GM12873 (cell line): ENCODE data around the gene RPS27A.

ENCODE experiments used
- TF ChIP-seq, protein P1 (sequence below): IDR thresholded peaks from 2 replicates; pipeline ENCODE4 v1.5.1; 2012; ENCODE audit warnings: low read depth, mild to moderate bottlenecking, moderate library complexity, low read length, control low read depth; ENCODE audit not compliant: insufficient read depth; ENCODE audit errors: missing control alignments

RPS27A gene

DNA sequence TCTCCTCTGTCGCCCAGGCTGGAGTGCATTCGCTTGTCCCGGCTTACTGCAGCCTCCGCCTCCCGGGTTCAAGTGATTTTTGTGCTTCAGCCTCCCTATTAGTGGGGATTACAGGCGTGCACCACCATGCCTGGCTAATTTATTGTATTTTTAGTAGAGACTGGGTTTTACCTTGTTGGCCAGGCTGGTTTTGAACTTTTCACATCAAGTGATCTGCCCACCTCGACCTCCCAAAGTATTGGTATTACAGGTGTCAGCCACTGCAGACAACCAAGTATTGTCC, 1.1 kb downstream of the RPS27A start:
- TF ChIP-seq, protein P1, sequence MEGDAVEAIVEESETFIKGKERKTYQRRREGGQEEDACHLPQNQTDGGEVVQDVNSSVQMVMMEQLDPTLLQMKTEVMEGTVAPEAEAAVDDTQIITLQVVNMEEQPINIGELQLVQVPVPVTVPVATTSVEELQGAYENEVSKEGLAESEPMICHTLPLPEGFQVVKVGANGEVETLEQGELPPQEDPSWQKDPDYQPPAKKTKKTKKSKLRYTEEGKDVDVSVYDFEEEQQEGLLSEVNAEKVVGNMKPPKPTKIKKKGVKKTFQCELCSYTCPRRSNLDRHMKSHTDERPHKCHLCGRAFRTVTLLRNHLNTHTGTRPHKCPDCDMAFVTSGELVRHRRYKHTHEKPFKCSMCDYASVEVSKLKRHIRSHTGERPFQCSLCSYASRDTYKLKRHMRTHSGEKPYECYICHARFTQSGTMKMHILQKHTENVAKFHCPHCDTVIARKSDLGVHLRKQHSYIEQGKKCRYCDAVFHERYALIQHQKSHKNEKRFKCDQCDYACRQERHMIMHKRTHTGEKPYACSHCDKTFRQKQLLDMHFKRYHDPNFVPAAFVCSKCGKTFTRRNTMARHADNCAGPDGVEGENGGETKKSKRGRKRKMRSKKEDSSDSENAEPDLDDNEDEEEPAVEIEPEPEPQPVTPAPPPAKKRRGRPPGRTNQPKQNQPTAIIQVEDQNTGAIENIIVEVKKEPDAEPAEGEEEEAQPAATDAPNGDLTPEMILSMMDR = no peak

- TF ChIP-seq, protein P1 = no peak
Observed at GRCh38 chr2:55235724-55236538, 3.4 kb downstream of the RPS27A start.

DNA sequence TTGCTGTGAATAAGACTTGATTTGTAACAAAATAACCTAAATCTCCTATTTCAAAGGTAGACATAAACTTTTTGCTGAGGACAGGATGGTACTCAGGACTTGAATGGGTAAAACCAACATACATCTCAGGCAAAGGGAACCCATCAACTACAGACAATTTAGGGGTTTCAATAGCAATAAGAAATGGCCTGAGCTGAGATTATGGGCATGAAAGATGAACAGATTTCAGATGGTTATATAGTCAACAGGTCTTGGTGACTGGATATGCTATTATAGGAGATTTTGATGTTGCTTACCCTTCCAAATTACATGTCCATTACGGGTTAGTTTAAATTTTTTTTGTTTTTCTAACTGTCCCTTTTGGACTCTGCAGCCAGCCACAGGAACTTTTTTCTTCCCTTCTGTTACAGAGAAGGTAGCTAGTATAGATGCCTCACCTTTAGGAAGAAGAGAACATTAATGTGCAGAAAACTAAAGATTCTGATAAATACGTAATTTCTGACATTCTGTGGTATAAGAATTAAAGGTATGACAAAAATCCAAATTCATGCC, 4.6 kb downstream of the RPS27A start:
- TF ChIP-seq, protein P1 = no peak

DNA sequence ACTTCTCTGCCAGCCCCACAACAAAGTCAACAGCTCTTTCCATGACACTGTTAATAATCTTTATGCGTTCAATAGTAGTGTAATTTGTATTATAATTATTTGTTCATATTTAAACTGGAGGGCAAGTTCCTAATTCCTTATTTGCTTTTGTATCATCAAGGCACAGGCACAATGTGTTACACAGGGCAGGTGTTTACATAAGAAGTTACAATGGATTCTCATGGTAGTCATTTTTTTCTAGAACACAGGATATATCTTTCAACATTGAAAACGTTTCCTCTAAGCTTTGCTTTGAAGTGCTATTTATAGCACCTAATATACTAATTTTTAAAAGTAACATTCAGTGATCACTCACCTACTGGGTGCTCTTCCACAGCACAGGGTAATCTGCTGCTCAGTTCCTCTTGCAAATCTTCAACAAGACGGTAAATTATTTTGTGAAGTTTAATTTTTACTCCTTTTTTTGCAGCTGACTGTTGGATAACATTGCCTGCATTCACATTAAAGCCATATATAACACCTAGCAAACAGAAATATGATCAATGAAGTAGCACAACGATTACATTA, 7.3 kb downstream of the RPS27A start:
- TF ChIP-seq, protein P1 = no peak

- TF ChIP-seq, protein P1 = no peak
Observed at GRCh38 chr2:55242617-55243016, 10.1 kb downstream of the RPS27A start.

- TF ChIP-seq, protein P1 = no peak
Observed at GRCh38 chr2:55245411-55245810, 12.9 kb downstream of the RPS27A start.

DNA sequence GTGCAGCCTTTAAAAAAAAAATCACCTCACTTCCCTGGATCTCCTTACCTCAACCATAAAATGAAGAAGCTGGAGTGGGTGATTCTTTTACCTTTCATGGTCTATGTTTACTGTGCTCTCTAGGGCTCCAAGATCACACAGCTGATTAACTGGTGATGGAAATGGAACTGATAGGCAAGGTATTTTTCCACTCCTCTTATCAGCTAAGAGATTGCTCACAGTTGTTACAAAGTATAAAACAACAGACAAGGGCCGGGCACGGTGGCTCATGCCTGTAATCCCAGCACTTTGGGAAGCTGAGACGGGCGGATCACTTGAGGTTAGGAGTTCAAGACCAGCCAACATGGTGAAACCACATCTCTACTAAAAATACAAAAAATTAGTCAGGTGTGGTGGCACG, 14.5 kb downstream of the RPS27A start:
- TF ChIP-seq, protein P1 = no peak
